ENCODE results near the gene TKTL2.

The TKTL2 gene, protein sequence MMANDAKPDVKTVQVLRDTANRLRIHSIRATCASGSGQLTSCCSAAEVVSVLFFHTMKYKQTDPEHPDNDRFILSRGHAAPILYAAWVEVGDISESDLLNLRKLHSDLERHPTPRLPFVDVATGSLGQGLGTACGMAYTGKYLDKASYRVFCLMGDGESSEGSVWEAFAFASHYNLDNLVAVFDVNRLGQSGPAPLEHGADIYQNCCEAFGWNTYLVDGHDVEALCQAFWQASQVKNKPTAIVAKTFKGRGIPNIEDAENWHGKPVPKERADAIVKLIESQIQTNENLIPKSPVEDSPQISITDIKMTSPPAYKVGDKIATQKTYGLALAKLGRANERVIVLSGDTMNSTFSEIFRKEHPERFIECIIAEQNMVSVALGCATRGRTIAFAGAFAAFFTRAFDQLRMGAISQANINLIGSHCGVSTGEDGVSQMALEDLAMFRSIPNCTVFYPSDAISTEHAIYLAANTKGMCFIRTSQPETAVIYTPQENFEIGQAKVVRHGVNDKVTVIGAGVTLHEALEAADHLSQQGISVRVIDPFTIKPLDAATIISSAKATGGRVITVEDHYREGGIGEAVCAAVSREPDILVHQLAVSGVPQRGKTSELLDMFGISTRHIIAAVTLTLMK

DNA sequence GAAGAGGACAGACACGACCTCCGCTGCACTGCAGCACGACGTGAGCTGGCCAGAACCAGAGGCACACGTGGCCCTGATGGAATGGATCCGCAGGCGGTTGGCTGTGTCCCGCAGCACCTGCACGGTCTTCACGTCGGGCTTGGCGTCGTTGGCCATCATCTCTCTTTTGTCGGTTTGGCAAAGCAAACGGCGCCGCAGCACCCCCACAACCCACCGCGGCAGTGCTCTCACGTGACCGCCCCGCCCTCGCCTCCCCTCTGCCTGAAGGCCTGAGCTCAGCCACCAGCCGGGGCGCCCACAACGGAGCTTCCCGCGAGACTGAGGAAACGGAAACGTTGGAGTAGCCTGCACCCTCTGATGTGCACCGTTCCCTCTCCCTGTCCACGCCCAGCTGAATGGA, at the start of gene TKTL2:
Gene TKTL2 (minus strand): TSS at position 179 of the 400 bp plus-strand sequence. CDS start 20 bp downstream, at position 159.
- DNase-seq = no peak

DNA sequence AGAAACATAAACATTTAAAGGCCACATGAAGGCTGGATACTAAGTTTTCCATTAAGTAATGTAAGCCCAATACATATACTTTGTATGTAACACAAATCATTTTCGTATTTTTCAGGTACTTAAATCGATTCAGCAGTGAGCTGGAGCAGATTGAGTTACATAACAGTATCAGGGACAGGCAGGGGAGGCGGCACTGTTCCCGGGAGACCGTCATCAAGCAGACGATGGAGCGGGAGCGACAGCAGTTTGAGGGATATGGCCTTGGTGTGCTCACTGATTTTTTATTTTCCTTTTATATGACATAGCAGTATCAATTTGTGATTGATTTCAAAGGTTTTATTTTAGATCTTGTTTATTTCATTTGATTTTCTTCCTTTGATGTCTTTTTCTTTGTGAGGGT, 41.6 kb upstream of the TKTL2 start:
- no peak for DNase-seq

DNA sequence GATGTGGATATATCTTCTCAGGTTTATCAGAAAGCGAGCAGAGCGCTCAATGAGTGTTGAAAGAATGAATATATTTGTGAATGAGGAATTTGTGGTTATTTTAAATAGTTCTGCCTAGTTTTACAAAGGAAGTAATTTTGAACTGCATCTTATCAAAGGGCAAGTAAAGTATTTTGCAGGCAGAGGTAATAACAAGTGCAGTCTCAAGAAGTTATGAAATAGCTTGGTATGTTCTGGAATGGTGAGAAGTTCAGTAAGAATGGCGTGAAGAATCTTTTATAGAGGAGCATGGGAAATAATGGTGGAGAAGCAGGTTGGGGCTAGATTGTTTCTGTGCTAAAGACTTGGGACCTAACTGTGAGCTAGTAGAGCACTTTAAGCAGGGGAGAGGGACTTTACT, 31.8 kb upstream of the TKTL2 start:
- DNase-seq = no peak

DNA sequence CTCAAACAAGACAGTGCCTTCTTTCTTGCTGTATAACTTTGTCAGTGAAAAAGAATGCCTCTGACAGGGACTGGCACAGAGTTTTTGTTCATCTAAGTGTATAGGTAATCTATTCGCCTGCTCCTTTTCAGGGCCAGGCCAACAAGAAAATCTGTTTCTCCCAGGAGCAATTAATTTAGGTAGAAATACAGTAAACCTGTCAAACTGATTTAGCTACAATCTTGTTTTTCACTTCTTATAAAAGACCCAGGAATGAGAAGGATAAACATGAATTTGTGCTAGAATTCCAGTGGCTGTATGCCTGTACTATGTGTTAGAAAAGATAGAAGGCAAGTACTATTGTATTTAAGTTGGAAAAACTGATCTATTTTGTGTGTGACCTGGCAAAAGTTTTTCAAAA, 27.0 kb upstream of the TKTL2 start:
- DNase-seq = no peak

DNA sequence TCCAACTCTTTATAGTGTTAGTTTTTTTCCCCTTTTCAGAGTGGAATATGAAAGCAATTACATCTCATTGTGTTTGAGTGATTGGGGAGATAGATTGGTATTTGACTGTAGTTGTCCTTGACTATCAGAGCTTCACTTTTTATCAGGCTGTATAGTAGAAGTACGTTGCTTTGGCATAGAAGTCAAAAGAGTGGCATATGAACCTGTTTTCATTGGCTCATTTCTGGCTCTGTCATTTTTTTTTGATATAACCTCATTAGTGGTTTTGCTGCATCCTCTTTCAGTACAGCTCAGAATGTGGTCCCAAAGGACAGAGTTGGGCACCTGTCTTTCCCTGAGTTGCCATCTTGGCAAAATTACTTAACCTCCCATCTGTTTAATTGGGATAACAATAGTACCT, 22.3 kb upstream of the TKTL2 start:
- DNase-seq = no peak

DNA sequence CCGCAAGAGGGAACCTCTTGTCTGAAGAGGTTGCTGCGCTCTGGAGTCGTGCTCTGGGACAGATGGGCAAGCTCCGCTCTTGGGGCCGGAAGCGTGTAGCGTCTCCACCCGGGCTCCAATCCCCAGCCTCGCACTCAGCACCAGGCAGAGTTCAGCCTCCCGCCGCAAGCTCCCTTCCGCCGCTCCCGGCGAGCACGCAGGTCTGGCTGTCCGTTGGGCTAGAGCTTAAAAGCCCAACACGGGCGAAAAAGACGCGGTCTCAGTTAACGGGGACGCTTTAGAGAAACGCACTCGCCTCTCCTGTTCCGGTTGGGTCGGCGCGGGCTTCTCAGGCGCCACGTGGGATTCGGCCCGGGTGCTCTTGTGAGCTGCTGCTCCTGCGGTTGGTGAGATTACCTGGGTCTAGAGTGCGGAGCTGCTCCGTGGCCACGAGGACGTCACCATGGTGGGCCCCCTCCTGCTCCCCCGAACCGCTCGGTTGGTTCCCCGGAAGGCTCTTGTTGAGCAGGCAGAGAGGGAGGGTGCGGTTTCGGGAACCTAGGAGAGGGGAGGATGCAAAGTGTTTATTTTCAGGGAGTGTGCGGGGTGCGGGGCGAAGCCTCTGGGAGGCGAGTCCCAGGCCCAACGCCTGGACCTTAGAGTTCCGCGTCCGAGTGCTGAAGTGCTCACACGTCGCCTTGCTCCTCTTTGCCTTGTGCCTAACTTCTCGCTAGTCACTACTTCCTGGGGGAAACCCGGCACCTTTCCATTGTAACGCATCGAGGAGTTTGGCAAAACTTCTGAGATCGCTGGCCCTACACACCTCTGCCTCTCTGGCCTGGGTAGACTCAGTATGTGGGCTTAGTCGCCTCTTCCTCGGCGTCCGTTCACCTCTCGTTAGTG, 21.0 kb upstream of the TKTL2 start, which contains the start of gene TMA16:
Gene TMA16 (plus strand): TSS at position 331 of the 882 bp plus-strand sequence. CDS start 112 bp downstream, at position 443.
- peak; percentile 75 for DNase-seq

DNA sequence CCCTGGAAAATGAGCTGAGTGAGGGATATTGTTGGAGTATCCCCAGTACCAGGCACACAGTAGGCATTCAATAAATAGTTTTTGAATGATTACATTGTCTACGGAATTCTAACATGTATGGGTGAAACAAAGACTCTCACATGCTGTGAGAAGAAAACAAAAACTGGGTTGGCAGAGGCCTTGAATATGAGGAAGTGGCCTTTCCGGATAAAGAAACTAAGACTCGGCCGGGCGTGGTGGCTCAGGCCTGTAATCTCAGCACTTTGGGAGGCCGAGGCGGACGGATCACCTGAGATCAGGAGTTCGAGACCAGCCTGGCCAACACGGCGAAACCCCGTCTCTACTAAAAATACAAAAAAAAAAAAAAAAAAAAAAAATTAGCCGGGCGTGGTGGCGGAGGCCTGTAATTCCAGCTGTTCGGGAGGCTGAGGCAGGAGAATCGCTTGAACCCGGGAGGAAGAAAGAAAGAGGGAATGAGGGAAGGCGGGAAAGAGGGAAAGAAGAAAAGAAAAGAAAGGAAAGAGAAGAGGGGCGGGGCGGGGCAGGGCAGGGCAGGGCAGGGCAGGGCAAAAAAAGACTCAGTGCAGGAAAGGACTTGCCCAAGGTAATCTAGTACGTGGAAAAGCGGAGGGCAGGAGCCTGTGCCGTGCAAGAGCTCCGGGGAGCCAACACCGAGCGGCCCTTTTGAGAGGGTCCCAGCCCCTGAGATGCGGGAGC, 20.2 kb upstream of the TKTL2 start:
- DNase-seq = no peak

DNA sequence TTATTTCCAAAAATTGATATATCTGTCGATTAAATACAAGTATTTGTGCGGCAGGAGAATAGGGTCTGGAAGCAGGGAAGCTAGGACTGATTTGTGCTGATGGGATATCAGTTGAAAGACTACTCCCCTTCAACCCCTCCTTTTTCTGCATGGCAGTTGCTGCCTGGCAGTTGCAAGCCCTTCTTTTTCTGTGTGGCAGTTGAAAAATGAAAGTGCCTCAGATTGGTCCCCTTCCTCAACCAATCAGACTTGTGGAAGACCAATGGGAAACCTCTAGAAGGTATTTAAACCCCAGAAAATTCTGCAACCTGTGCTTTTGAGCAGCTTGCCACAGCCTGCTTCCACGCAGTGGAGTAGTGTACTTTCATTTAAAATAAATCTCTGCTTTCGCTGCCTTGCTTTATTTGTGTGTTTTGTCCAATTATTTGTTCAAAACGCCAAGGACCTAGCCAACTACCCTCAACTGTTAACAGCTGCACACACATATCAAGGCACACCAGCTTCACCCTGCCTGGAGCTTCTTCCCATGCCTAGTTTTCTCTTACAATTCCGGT, 19.5 kb upstream of the TKTL2 start:
- DNase-seq = no peak

DNA sequence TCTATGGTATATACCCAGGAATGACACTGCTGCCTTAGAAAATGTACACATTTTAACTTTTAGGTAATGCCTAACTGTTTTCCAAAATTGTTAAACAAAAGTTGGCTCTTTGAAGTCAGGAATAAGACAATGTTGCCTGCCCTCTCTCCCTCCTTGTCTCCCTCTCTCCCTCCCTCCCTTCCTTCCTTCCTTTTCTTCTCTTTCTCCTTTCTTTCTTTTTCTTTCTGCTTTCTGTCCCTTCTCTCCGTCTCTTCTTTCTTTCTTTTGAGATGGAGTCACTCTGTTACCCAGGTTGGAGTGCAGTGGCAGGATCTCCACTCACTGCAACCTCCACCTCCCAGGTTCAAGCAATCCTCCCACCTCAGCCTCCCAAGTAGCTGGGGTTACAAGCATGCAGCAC, 16.4 kb upstream of the TKTL2 start:
- DNase-seq = no peak

DNA sequence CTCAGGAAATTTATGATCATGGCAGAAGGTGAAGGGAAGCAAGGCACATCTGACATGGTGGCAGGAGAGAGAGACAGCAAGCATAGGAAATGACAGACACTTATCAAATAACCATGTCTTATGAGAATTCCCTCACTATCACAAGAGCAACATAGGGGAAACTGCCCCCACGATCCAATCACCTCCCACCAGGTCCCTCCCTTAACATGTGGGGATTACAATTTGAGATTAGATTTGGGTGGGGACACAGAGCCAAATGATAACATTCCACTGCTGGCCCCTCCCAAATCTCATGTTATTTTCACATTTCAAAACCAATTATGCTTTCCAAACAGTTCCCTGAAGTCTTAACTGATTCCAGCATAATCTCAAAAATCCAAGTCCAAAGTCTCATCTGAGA, 12.8 kb upstream of the TKTL2 start:
- no peak for DNase-seq

DNA sequence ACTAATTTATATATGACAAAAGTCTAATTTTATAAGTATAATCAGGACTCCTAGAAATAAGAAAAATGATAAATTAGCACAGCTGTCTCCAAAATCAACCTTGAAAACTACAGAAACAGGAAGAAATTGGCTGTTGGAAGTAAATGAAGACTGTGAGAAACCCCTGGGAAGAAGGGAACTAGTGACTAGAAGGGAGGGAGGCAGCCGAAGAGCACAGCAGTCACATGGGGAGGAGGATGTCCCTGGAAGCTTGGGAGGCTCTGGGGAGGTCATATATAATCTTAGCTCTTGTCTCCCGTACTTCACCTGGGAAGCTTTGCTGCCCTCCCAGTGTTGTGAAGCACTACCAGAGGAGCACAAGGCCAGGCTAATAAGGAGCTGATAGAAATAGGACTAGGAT, 12.0 kb upstream of the TKTL2 start:
- DNase-seq = no peak

DNA sequence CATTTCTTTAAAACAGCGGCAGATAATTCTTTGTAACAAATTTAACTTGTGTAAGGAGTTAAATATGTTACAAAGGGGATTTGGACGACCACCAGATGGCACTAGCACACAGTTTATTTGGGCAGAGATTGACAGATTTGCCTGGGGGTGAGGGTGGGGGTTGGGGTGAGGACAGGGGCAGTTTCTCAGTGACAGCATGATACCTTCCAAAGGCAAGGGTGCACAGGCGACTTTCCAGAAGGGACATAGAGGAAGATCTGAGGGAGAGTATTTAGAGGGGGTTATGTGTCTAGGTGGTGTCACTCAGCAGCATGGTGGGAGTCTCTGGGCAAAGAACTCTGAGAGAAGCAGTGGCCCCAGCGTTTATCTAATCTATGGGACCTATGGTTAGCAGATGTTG, 11.4 kb upstream of the TKTL2 start:
- peak; percentile 70 for DNase-seq

DNA sequence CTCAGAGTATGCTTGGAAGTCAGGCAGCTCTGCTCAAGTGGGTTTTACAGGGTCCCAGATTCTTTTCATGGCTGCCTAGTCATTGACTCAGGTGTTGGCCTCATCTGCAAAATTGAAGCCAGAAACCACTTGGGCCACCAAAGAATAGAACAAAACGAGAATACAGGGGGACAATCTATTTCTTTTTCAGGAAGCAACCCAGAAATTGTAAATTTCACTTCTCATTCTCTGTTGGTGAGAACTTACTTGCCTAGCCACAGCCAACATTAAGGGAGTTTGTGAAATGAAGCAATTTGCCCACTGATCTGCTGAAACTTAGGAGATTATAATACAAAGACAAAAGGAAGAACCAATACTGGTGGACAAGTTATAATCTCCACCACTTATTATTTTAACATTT, 8.6 kb upstream of the TKTL2 start:
- DNase-seq = no peak

DNA sequence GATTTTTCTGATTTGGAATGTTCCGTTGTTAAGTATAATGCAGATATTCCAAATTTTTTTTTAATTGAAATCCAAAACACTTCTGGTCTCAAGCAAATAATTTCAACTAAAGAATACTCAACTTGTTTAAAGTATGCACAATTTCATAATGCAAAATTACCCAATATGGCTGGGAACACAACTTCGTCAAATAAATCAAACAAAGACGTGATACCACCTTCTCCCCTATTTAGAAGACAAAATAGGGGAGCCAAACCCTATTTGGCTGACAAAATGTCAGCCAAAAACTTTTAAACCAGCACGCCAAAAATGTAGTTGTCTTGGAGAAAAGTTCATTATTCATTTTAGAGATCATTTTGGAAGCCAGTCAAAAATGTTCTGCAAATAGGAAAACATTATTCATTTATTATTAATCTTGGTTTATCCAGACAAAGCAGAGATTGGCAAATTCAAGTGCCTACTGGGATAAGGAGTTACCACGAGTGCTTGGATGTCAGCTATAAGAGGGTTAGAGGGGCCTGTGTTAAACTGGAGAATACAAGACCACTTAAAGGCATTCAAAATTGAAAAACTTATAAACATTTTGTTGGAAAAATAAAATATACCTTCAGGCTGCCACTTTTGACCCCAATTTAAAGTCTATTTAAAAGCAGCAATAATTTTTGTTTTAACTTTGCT, 3.3 kb upstream of the TKTL2 start:
- DNase-seq = no peak

DNA sequence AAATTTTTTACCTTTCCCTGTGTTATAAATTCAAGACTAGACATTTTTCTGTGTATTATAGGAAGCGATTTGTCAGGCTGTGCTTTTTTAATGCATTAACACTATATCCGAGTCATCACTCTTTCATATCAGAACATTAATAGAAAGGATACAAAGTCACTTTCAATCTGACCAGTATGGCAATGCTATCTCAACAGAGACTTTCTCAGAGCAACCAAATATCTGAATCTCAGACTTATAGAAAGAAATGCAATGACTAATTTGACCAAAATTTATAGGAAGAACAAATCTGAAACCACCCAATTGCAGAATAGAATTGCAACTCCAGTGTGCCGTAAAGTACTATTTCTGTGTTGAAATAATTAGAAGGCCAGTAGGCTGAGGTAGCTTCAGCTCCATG, 473 bp upstream of the TKTL2 start:
- no peak for DNase-seq

DNA sequence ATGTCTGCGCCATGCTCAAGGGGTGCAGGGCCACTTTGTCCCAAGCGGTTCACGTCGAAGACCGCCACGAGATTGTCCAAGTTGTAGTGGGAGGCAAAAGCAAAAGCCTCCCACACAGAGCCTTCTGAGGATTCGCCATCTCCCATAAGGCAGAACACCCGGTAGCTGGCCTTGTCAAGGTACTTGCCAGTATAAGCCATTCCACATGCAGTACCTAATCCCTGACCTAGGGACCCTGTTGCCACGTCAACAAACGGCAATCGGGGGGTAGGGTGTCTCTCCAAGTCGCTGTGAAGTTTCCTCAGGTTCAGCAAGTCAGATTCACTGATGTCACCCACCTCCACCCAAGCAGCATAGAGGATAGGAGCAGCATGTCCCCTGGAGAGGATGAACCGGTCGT, 424 bp downstream of the TKTL2 start:
- DNase-seq = no peak

DNA sequence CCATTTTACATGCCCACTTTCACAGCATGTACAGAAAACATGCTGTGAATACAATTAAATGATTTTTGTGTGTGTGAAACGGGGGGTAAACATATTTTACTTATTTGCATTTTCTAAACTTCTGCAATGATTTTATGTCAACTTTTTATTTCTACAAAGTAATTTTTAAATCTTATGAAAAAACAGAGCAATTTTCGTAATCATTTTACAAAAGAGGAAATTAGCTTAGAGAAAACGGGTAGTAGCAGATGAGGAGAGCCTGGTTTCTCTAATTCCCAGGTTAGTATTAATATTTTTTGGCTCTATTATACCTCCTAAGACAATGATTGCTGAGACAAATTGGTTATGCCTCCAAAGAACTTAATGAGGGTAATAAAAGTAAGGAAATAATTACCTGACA, 3.2 kb downstream of the TKTL2 start:
- DNase-seq = no peak

DNA sequence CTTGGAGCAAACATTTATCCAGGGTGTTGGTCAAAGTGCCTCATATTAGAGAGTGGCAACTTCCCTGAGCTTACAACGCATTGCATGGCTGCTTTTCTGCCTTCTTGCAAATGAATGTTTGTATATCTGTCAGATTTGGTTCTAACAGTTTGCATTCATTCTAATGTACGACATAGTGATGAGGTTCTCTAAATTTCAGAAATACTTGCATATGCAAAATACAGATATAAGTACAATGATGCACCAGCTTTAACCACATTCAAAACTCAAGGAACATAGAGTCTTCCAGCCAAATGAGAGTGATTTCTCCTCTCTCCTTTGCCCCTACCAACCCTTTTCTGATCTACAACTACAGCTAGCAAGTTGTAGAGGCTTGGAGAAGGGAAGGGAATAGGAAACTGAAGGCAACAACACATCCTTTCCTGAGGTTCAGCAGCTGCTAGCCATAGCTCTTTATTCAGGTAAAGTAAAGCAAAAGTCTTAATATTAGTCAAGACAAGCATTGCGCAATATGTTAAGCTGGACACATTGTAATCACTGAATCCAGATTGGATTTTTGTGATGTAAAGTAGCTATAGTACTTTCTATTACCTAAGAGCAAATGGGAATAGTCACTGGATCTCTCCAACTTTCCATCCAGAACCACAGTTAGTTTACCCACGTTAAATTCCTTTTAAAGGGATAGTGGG, 6.3 kb downstream of the TKTL2 start:
- DNase-seq = no peak

DNA sequence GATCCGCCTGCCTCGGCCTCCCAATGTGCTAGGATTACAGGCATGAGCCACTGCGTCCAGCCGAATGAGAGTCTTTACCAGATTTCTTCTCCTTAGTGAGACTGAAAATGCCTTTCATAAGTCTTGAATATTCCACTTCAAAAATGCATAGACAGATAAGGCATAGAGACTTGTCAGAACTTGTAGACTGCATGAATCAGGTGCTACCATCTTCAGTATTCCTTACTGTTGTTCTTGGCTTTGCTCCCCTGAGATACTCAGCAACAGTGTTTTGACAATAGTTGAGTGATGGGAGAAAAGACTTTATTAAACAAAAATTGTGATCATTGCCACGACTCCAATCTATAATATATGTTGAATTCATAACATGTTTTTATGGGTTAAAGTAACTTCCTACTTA, 11.0 kb downstream of the TKTL2 start:
- DNase-seq = no peak

DNA sequence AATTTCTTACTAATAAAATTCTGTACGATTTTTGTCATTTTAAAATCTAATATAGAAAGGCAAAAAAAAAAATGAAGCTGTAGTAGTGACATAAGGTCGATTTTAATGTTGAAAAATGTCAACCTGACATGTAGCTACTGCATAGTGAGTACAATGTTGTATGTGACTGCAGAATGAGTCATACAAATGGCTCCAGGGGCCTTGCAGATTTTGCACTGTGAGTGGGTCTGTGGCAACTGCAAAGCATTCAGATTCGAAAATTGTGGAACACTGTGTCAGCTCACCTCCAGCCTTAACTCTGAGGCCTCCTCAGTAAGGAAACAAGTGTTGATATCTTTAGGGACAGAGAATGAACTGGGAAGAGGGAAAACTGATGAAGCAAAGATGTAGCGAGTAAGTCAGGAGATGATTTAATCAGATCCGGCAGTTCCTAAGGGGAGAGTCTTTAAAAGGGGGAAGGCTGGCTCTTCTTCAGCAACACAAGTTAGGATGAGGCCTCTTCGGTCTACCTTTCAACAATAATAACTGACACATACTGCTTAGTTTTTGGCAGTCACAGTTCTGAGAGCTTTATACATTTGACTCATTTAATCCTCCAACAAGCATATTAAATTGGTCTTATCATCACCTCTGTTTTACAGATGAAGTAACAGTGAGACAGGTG, 24.9 kb downstream of the TKTL2 start:
- DNase-seq = no peak

DNA sequence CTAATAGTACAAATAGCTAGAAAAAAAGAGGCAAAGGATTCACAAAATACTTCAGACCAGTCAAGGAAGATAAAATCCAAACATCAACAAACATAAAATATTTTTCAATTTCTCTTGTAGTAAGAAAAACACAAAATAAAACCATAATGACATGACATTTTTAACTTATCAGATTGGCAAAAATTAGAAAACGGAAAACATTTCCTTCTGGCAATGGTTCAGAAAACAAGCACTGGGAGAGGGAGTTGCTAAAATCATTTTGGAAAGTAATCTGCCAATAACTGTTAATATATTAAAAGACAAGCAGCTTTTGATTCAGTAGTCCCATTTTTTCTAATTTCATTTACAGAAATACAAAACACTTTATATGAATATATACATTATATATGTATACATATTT, 26.1 kb downstream of the TKTL2 start:
- no peak for DNase-seq
